Left hindlimb (tissue), 1 donor: ENCODE measurements around the gene TCFL5.
"Not testable (repeated sequence)": the region's sequence is repeated elsewhere in the genome, so short reads cannot be mapped to it uniquely, and the experiment has no call there.

Source experiments
- DNase-seq: peaks from one replicate; pipeline ENCODE4 v3.0.0-alpha.2; 2018

The TCFL5 gene

GRCh38 chr20:62852841-62853240 is 8.8 kb downstream of the TCFL5 start:
- no peak for DNase-seq

- DNase-seq, result no peak
Measured at GRCh38 chr20:62852196-62852595, 9.4 kb downstream of the TCFL5 start.

GRCh38 chr20:62850333-62850974 is 11.2 kb downstream of the TCFL5 start:
- DNase-seq, result no peak

GRCh38 chr20:62849431-62849830 is 12.2 kb downstream of the TCFL5 start:
- DNase-seq, result no peak

GRCh38 chr20:62848917-62849316 is 12.7 kb downstream of the TCFL5 start:
- not testable (repeated sequence) for DNase-seq

DNA sequence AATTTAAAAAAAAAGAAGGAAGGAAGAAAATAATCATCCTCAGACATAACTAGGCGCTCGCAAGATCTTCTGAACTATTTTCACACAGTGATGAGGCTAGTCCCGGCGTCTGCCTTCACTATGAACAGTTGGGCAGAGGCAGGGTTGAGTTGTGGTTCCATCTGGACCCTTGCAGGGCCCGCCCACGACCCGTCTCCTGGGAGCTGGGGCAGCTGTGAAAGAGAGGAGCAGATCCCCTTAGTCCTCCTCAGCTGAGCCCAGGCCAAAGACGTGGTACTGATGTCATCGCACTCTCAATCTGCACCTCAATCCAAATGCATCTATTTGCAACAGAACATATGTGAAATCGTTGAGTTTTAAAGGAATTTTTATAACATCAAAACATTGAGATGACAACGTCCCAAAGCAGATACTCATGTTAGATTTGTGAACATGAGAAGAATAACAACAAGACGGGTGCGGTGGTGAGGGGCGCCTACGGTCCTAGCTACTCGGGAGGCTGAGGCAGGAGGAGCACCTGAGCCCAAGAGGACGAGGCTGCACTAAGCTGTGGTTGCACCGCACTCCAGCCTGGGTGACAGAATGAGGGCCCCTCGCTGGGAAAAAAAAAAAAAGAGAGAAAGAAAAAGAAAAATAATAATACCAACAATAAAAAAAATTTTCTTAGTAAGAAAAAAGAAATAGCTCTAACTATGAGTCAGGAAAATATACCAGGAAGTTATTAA is 15.3 kb downstream of the TCFL5 start:
- peak; percentile 43 for DNase-seq

DNA sequence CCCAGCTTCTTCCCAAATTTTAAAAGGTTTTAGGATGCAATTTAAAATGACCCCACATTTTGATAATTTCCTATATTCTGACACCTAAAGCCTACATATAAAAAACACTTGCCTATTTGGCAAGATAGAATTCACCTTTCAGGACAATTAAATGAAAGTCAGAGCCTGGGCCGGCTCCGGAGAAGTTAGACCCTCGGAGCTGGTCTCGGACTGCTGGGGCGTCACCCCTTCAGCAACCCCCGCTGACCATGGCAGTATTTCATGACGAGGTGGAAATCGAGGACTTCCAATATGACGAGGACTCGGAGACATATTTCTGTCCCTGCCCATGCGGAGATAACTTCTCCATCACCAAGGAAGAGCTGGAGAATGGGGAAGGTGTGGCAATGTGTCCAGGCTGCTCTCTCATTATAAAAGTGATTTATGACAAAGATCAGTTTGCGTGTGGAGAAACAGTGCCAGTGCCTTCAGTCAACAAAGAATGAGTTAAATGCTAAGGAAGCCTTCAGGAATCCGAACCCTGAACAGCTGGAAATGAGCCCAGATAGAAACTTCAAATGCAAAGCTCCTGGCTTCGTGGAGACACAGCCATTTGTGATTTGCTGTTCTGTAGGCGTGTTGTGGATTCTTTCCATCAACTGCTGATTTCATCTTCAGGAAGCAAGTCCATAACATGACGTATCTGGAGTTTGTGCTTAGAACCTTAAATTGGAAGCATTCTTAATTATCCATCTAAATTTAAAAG is 16.0 kb downstream of the TCFL5 start:
- DNase-seq, result no peak

GRCh38 chr20:62844182-62844581 is 17.4 kb downstream of the TCFL5 start:
- no peak for DNase-seq

DNA sequence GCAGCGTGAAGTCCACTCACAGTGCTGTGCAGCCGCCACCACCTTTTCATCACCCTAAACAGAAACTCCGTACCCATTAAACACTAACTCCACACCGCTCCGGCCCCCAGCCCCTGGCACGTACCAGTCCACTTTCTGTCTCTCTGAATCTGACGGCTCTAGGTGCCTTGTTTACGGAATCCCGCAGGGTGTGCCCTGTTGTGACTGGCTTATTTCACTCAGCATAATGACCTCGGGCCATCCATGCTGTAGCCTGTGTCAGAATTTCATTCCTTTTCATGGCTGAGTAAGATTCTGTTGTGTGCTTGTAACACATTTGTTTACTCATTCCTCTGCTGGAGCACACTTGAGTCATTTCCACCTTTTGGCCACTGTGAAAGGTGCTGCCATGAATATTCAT is 18.0 kb downstream of the TCFL5 start:
- no peak for DNase-seq

DNA sequence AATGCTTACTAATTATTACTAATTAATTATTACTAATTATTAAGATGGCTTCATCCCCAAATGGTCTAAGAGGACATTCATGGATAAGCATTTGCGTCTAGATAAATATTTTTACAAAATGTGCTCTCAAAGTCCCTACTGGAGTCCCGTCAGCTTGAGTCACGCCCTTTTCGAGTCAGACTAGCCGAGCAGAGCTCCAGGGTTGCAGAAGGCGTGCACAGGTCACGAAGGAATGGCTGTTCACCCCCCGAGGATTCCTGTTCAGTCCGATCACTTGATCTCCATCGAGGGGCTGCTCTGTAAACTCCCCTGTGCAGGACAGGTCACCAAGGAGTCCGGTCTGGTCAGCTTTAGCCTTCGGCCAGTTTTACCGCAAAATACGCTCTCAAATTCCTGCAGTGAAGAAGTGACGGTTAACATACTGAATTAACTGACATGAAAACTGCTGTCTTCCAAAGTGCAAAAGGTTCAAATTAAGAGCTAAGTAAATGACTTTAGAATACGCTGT is 19.9 kb downstream of the TCFL5 start:
- DNase-seq, result no peak

- no peak for DNase-seq
Measured at GRCh38 chr20:62840244-62841197, 21.1 kb downstream of the TCFL5 start.

DNA sequence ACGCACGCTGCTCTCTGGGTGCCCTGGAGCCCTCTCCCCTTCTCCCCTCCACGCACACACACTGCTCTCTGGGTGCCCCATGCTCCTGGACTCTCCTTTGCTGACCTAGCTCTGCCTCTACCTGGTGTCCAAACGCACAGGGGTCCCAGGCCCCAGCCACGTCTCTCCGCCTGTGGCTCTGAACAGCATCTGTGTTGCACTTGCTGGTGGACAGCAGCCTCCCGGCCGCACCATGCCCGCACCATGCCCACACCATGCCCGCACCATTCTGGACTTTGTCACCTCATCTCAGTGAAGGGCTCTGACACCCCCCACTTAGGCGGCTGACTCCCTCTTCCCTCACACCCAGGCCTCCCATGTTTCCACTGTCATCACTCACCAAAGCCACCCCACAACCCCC is 21.8 kb downstream of the TCFL5 start:
- DNase-seq, result no peak

DNA sequence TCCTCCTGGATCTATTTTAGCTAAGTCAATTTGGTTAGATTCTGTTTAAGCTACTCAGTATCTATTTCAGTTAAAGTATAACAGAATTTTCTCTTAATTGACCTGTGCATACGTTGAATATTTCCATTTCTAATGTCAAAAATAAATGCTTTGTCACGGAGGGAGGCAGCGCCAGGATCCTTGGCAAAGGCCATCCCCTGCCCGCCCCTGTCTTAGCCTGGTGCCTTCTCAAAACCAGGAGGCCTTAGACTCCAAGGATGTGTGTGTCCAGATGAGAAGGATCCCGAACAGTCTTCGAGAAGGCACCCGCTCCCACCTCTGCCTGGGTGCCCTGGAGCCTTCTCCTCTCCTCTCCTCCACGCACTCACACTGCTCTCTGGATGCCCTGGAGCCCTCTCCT is 22.4 kb downstream of the TCFL5 start:
- DNase-seq, result no peak

GRCh38 chr20:62838128-62838891 is 23.3 kb downstream of the TCFL5 start:
- peak; percentile 56 for DNase-seq

DNA sequence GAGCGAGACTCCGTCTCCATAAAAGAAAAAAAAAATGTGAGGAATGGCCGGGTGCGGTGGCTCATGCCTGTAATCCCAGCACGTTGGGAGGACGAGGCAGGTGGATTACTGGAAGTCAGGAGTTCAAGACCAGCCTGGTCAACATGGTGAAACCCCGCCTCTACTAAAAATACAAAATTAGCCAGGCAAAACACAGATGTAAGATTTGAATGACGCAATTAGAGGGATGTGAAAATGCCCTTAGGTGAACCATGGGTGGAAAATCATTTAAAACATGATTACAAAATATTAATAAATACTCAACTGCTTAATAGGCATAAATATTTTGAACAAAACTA is 23.9 kb downstream of the TCFL5 start:
- DNase-seq, result no peak

- DNase-seq, result no peak
Measured at GRCh38 chr20:62836967-62837490, 24.6 kb downstream of the TCFL5 start.

- DNase-seq, result peak; percentile 41
Measured at GRCh38 chr20:62835931-62836861, 25.4 kb downstream of the TCFL5 start.

DNA sequence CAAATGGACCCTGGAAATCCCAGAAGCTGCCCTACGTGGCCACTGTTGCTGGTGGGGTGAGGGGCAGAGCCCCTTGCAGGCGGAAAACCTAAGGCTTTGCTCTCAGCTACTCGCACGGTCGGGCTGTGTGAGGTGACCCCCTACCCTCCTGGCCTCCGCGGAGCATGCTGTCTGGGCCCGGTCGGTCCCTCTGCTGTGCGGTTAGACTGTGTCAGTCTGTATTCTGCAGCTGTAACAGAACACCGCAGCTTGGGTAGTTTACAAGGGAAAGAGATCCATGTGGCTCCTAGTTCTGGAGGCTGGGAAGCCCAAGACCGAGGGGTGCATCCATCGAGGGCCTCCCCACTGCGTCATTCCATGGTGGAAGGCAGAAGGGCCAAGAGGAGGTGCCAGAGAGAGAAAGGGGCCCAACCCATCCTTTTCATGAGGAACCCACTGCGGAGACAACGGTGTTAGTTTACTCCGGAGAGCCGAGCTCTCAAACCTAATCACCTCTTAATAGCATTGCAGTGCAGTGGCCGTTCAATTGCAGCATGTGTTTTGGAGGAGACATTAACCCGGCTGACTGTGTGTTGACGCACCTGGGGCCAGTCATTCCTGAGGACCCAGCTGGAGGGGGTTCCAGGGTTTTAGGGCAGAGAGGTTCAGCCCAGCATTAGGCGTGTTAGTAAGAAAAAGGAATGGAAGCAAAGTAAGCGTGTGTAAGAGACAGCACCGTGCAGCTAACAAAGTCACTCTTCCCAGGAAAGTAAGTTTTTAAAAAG is 26.5 kb downstream of the TCFL5 start:
- DNase-seq, result no peak

DNA sequence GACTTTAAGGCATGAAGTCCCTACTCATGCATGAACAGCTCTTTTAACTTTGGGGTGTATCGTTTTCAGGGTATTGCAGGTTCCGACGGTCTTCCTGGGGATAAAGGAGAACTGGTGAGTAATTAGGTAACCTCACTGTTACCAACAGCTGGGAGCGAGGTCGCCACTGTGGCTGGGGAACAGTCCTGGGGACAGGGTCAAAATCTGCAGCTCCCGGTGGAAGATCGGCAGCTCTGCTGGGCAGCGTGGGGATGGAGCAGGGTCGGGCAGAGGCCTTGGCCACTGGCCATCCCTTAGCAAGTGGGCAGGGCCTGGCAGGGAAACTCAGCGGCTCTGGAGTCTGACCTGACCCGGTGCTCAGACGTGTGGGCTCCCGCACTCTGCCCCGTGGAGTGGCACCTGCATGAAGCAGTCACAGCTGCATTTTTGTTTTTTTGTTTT is 28.7 kb downstream of the TCFL5 start:
- DNase-seq, result peak; percentile 43
